AG08395 (cell line): ENCODE data around the gene INTS6.
"Not testable (repeated sequence)": the region's sequence is repeated elsewhere in the genome, so short reads cannot be mapped to it uniquely, and the experiment has no call there.

Experiments
- DNase-seq: peaks from one replicate; pipeline ENCODE4 v3.0.0; 2012; ENCODE audit warnings: mixed read lengths, low spot score

Gene INTS6

GRCh38 chr13:51415339-51415738 is 37.5 kb downstream of the INTS6 start:
- not testable (repeated sequence) for DNase-seq

GRCh38 chr13:51412431-51412830 is 40.4 kb downstream of the INTS6 start:
- no peak for DNase-seq

- DNase-seq = no peak
Observed at GRCh38 chr13:51405176-51405575, 47.7 kb downstream of the INTS6 start.

GRCh38 chr13:51397262-51397941 is 55.4 kb downstream of the INTS6 start:
- DNase-seq = peak; percentile 80

GRCh38 chr13:51396352-51396751 is 56.5 kb downstream of the INTS6 start:
- DNase-seq = no peak

- no peak for DNase-seq
Observed at GRCh38 chr13:51394724-51395123, 58.1 kb downstream of the INTS6 start.

- no peak for DNase-seq
Observed at GRCh38 chr13:51385114-51385513, 67.7 kb downstream of the INTS6 start.

GRCh38 chr13:51380269-51380668 is 72.6 kb downstream of the INTS6 start:
- DNase-seq = no peak

GRCh38 chr13:51373451-51373850 is 79.4 kb downstream of the INTS6 start:
- DNase-seq = no peak

- no peak for DNase-seq
Observed at GRCh38 chr13:51371768-51372399, 81.0 kb downstream of the INTS6 start.

GRCh38 chr13:51370811-51371210 is 82.0 kb downstream of the INTS6 start:
- DNase-seq = no peak

GRCh38 chr13:51370116-51370515 is 82.7 kb downstream of the INTS6 start:
- peak; percentile 21 for DNase-seq

GRCh38 chr13:51364404-51365008 is 88.3 kb downstream of the INTS6 start:
- peak; percentile 46 for DNase-seq

- no peak for DNase-seq
Observed at GRCh38 chr13:51363625-51364024, 89.2 kb downstream of the INTS6 start.

GRCh38 chr13:51361106-51361505 is 91.7 kb downstream of the INTS6 start:
- DNase-seq = peak; percentile 10

- no peak for DNase-seq
Observed at GRCh38 chr13:51360489-51360888, 92.3 kb downstream of the INTS6 start.

GRCh38 chr13:51359352-51359751 is 93.5 kb downstream of the INTS6 start:
- DNase-seq = no peak

GRCh38 chr13:51357928-51358595 is 94.8 kb downstream of the INTS6 start:
- no peak for DNase-seq

GRCh38 chr13:51355217-51355616 is 97.6 kb downstream of the INTS6 start:
- DNase-seq = no peak

- DNase-seq = no peak
Observed at GRCh38 chr13:51349016-51349415, 103.8 kb downstream of the INTS6 start.

- DNase-seq = no peak
Observed at GRCh38 chr13:51348069-51348967, 104.5 kb downstream of the INTS6 start.

GRCh38 chr13:51347099-51347498 is 105.7 kb downstream of the INTS6 start:
- DNase-seq = no peak
